Activated T-cell treated with anti-CD3 and anti-CD28 coated beads, Interleukin-2, amount 50 U/mL, for 72 hours (primary cell): Measurements from ENCODE around the gene COMTD1. TPM values are rescaled to one million over a fixed set of nuclear protein-coding genes. Genes with fewer than 3 reads are reported as not detected.

Experiments
- ATAC-seq, 2 donors: fragments of 150-1000 bp; cut with Tn5 transposase; replicated peaks in 1 of 2; 2 replicates each; pipeline ENCODE4 v1.10.0; 2021; ENCODE audit warnings: moderate library complexity in 2 of 2, mild to moderate bottlenecking in 1 of 2
- DNase-seq, 2 donors: peaks; one replicate each; pipeline ENCODE4 v3.0.0; 2021 to 2022; ENCODE audit warnings: mixed read lengths in 1 of 2
- H3K27ac Mint-ChIP-seq: one replicate; pipeline ENCODE4 v1.8.0; 2022; ENCODE audit warnings: mild to moderate bottlenecking, moderate library complexity, mixed read lengths
- H3K27me3 Mint-ChIP-seq: one replicate; pipeline ENCODE4 v1.8.0; 2022; ENCODE audit warnings: low read depth, mixed read lengths
- H3K36me3 Mint-ChIP-seq, 2 donors: one replicate each; pipeline ENCODE4 v1.8.0; 2022; ENCODE audit warnings: mixed read lengths in 2 of 2, mild to moderate bottlenecking in 1 of 2; ENCODE audit not compliant: insufficient read depth in 2 of 2
- H3K4me1 Mint-ChIP-seq: one replicate; pipeline ENCODE4 v1.8.0; 2022; ENCODE audit warnings: low read depth, mixed read lengths
- H3K4me3 Mint-ChIP-seq, 2 donors: one replicate each; pipeline ENCODE4 v1.8.0; 2022; ENCODE audit warnings: mild to moderate bottlenecking in 2 of 2, mixed read lengths in 2 of 2, moderate library complexity in 2 of 2
- H3K9me3 Mint-ChIP-seq, 2 donors: one replicate each; pipeline ENCODE4 v1.8.0; 2022; ENCODE audit warnings: mixed read lengths in 2 of 2
- total RNA-seq, 2 donors: library from RNA; stranded (reverse); gene quantifications; one replicate each; pipeline ENCODE4 v1.2.3, GENCODE V29; 2022

Gene COMTD1
- total RNA-seq, 2 donors from 2014 or later: 26.7 to 31.2 TPM

- Mint-ChIP-seq H3K36me3 (no peaks in the 10 kb centered on the region), H3K4me1 (no peaks in the 10 kb centered on the region), H3K27me3 (no peaks in the 10 kb centered on the region), H3K27ac (no peak overlapping the region), H3K4me3 (no peak overlapping the region), H3K9me3 (peaks cover 2 to 3% of the 10 kb centered on the region in 2 donors)
- ATAC-seq (no peak), DNase-seq (no peak)
Measured at GRCh38 chr10:75261813-75262705, 26.3 kb upstream of the COMTD1 start.

GRCh38 chr10:75260990-75261389 lies 25.2 kb upstream of the COMTD1 start:
- no peak for DNase-seq
- no peaks in the 10 kb centered on the region for H3K4me1 Mint-ChIP-seq
- no peaks in the 10 kb centered on the region for H3K36me3 Mint-ChIP-seq
- peaks cover 2 to 3% of the 10 kb centered on the region in 2 donors for H3K9me3 Mint-ChIP-seq
- ATAC-seq: no peak
- no peaks in the 10 kb centered on the region for H3K27me3 Mint-ChIP-seq
- H3K27ac Mint-ChIP-seq: no peak overlapping the region
- H3K4me3 Mint-ChIP-seq: no peak overlapping the region

GRCh38 chr10:75254739-75255138 lies 19.0 kb upstream of the COMTD1 start:
- ATAC-seq (no peak), DNase-seq (no peak)
- no peak overlapping the region for H3K4me3 Mint-ChIP-seq
- H3K27ac Mint-ChIP-seq: no peak overlapping the region
- peaks cover 7 to 9% of the 10 kb centered on the region in 2 donors for H3K9me3 Mint-ChIP-seq
- H3K4me1 Mint-ChIP-seq: no peaks in the 10 kb centered on the region
- no peaks in the 10 kb centered on the region for H3K27me3 Mint-ChIP-seq
- H3K36me3 Mint-ChIP-seq: peaks cover 7 to 10% of the 10 kb centered on the region in 2 donors

- no peak for DNase-seq
- H3K27ac Mint-ChIP-seq: no peak overlapping the region
- H3K4me3 Mint-ChIP-seq: no peak overlapping the region
- peaks cover 7 to 10% of the 10 kb centered on the region in 2 donors for H3K36me3 Mint-ChIP-seq
- no peak for ATAC-seq
- no peaks in the 10 kb centered on the region for H3K4me1 Mint-ChIP-seq
- H3K27me3 Mint-ChIP-seq: no peaks in the 10 kb centered on the region
- peaks cover 7 to 9% of the 10 kb centered on the region in 2 donors for H3K9me3 Mint-ChIP-seq
Measured at GRCh38 chr10:75253281-75254220, 17.8 kb upstream of the COMTD1 start.

GRCh38 chr10:75250934-75251333 lies 15.2 kb upstream of the COMTD1 start:
- no peak overlapping the region for H3K4me3 Mint-ChIP-seq
- no peaks in the 10 kb centered on the region for H3K4me1 Mint-ChIP-seq
- H3K27ac Mint-ChIP-seq: no peak overlapping the region
- H3K27me3 Mint-ChIP-seq: no peaks in the 10 kb centered on the region
- DNase-seq (no peak), ATAC-seq (no peak)
- H3K9me3 Mint-ChIP-seq: peaks cover 7 to 9% of the 10 kb centered on the region in 2 donors
- peaks cover 7 to 10% of the 10 kb centered on the region in 2 donors for H3K36me3 Mint-ChIP-seq

GRCh38 chr10:75247797-75248196 lies 12.0 kb upstream of the COMTD1 start:
- Mint-ChIP-seq H3K36me3 (no peaks in the 10 kb centered on the region), H3K9me3 (peaks cover 0 to 4% of the 10 kb centered on the region in 2 donors), H3K4me3 (no peak overlapping the region), H3K4me1 (no peaks in the 10 kb centered on the region), H3K27ac (no peak overlapping the region), H3K27me3 (no peaks in the 10 kb centered on the region)
- ATAC-seq: no peak
- DNase-seq: no peak

- no peak for DNase-seq
- Mint-ChIP-seq H3K36me3 (no peaks in the 10 kb centered on the region), H3K27me3 (no peaks in the 10 kb centered on the region), H3K9me3 (no peaks in the 10 kb centered on the region), H3K4me3 (no peak overlapping the region), H3K4me1 (no peaks in the 10 kb centered on the region), H3K27ac (no peak overlapping the region)
- ATAC-seq: no peak
Measured at GRCh38 chr10:75246506-75246905, 10.7 kb upstream of the COMTD1 start.

- H3K4me1 Mint-ChIP-seq: no peaks in the 10 kb centered on the region
- DNase-seq: no peak
- no peak overlapping the region for H3K27ac Mint-ChIP-seq
- no peak for ATAC-seq
- no peaks in the 10 kb centered on the region for H3K27me3 Mint-ChIP-seq
- no peaks in the 10 kb centered on the region for H3K36me3 Mint-ChIP-seq
- no peak overlapping the region for H3K4me3 Mint-ChIP-seq
- no peaks in the 10 kb centered on the region for H3K9me3 Mint-ChIP-seq
Measured at GRCh38 chr10:75245354-75246250, 9.8 kb upstream of the COMTD1 start.

- Mint-ChIP-seq H3K4me3 (no peak overlapping the region), H3K27ac (no peak overlapping the region), H3K4me1 (no peaks in the 10 kb centered on the region), H3K36me3 (no peaks in the 10 kb centered on the region), H3K9me3 (no peaks in the 10 kb centered on the region), H3K27me3 (no peaks in the 10 kb centered on the region)
- ATAC-seq: no peak
- DNase-seq: no peak
Measured at GRCh38 chr10:75244487-75245353, 9.0 kb upstream of the COMTD1 start.

GRCh38 chr10:75243426-75243825 lies 7.7 kb upstream of the COMTD1 start:
- H3K27ac Mint-ChIP-seq: no peak overlapping the region
- DNase-seq (no peak), ATAC-seq (no peak)
- H3K36me3 Mint-ChIP-seq: no peaks in the 10 kb centered on the region
- no peaks in the 10 kb centered on the region for H3K4me1 Mint-ChIP-seq
- no peaks in the 10 kb centered on the region for H3K9me3 Mint-ChIP-seq
- no peak overlapping the region for H3K4me3 Mint-ChIP-seq
- no peaks in the 10 kb centered on the region for H3K27me3 Mint-ChIP-seq

GRCh38 chr10:75240329-75241076 lies 4.7 kb upstream of the COMTD1 start:
- Mint-ChIP-seq H3K4me1 (peaks cover 8% of the 10 kb centered on the region), H3K9me3 (no peaks in the 10 kb centered on the region), H3K36me3 (no peaks in the 10 kb centered on the region), H3K27me3 (no peaks in the 10 kb centered on the region), H3K27ac (no peak overlapping the region), H3K4me3 (no peak overlapping the region)
- no peak for DNase-seq
- no peak for ATAC-seq
